A549 (cell line): ENCODE data around the gene POLR2F. TPM values are rescaled to one million over a fixed set of nuclear protein-coding genes. Genes with fewer than 3 reads are reported as not detected.

Experiments used
- ATAC-seq, 2 experiments: fragments of 200-7000 bp in 1 of 2; fragments of >200 bp in 1 of 2; cut with Nextera tagmentation in 1 of 2; cut with Tn5 transposase in 1 of 2; 3 replicates each; pipeline versions ENCODE4 v1.8.0 to v1.9.1; 2018 to 2020; ENCODE audit warnings: mild to moderate bottlenecking in 1 of 2, moderate library complexity in 1 of 2
- CTCF ChIA-PET: fragments of 300-600 bp; sonication (Branson Sonifier 250); formaldehyde crosslinking; extraction: SDS; loops from one replicate; lab custom pipeline; 2021; ENCODE audit warnings: antibody characterized with exemption, inconsistent platforms; lab: Yijun Ruan, JAX
- POLR2A ChIA-PET: fragments of 350-600 bp; formaldehyde crosslinking; extraction: SDS; loops from one replicate; lab custom pipeline; 2021; ENCODE audit warnings: antibody characterized with exemption, inconsistent platforms; lab: Yijun Ruan, JAX
- DNase-seq, 2 experiments: peaks; one replicate each; pipeline versions ENCODE4 v3.0.0 to v3.0.0-alpha.2; 2011 to 2016; ENCODE audit warnings: low read depth in 1 of 2, low spot score in 1 of 2
- FAIRE-seq: peaks from 2 replicates; lab custom pipeline; 2011; peaks lifted over from hg19 to GRCh38; lab: Jason Lieb, UNC
- H3K27ac ChIP-seq, 2 experiments: fragments of >200 bp; sonication (Bioruptor Twin); formaldehyde crosslinking; 3 replicates each; pipeline ENCODE4 v1.5.1; 2016 to 2017
- H3K4me1 ChIP-seq: fragments of >200 bp; sonication (Bioruptor Twin); formaldehyde crosslinking; 3 replicates; pipeline ENCODE4 v1.6.1; 2016
- H3K4me2 ChIP-seq: fragments of >200 bp; sonication (Bioruptor Twin); formaldehyde crosslinking; 3 replicates; pipeline ENCODE4 v1.6.1; 2016
- H3K4me3 ChIP-seq: fragments of >200 bp; sonication (Bioruptor Twin); formaldehyde crosslinking; 3 replicates; pipeline ENCODE4 v1.5.1; 2016
- H3K9me3 ChIP-seq: fragments of >200 bp; sonication (Bioruptor Twin); formaldehyde crosslinking; 3 replicates; pipeline ENCODE4 v1.6.1; 2016
- CBX2 ChIP-seq: fragments of 200-600 bp; sonication (generic); IDR thresholded peaks from 2 replicates; pipeline ENCODE4 v1.6.1; 2016; ENCODE audit warnings: low read depth, mild to moderate bottlenecking, borderline replicate concordance
- EP300 ChIP-seq, 2 experiments: fragments of >200 bp; sonication (Bioruptor Twin); formaldehyde crosslinking; IDR thresholded peaks; 2 replicates in 1 of 2; 3 replicates in 1 of 2; pipeline ENCODE4 v1.6.1; 2016 to 2017
- ESRRA ChIP-seq: fragments of 150-350 bp; IDR thresholded peaks from 2 replicates; pipeline ENCODE4 v1.6.1; 2014; ENCODE audit warnings: mild to moderate bottlenecking, low read length, borderline replicate concordance
- FOXS1 ChIP-seq: fragments of 250-450 bp; sonication (Bioruptor Pico); IDR thresholded peaks from 2 replicates; pipeline ENCODE4 v1.5.0; 2020; ENCODE audit warnings: mild to moderate bottlenecking, moderate library complexity
- HEYL ChIP-seq: fragments of 250-450 bp; sonication (Bioruptor Pico); IDR thresholded peaks from 2 replicates; pipeline ENCODE4 v1.8.0; 2021; ENCODE audit warnings: mild to moderate bottlenecking, moderate library complexity
- JUNB ChIP-seq: fragments of >200 bp; sonication (Bioruptor Twin); formaldehyde crosslinking; IDR thresholded peaks from 2 replicates; pipeline ENCODE4 v1.6.1; 2016
- MAFK ChIP-seq: fragments of 450-650 bp; IDR thresholded peaks from 2 replicates; pipeline ENCODE4 v1.6.1; 2014; ENCODE audit not compliant: partially characterized antibody
- MAZ ChIP-seq: fragments of 150-350 bp; IDR thresholded peaks from 2 replicates; pipeline ENCODE4 v1.6.1; 2014; ENCODE audit warnings: antibody characterized with exemption, low read depth, low read length, borderline replicate concordance
- MYC ChIP-seq: IDR thresholded peaks from 2 replicates; pipeline ENCODE4 v1.6.1; 2012; ENCODE audit warnings: mild to moderate bottlenecking, inconsistent platforms, low read length, improper control_type of control experiment, borderline replicate concordance
- NFE2L2 ChIP-seq: fragments of 150-350 bp; conservative IDR thresholded peaks from 2 replicates; pipeline ENCODE4 v1.6.1; 2014; ENCODE audit warnings: low read length
- PHF8 ChIP-seq: fragments of 200-600 bp; sonication (generic); IDR thresholded peaks from 2 replicates; pipeline ENCODE4 v1.6.1; 2016; ENCODE audit warnings: low read depth, mild to moderate bottlenecking, antibody characterized with exemption, moderate library complexity, borderline replicate concordance
- POLR2AphosphoS2 ChIP-seq: conservative IDR thresholded peaks from 2 replicates; pipeline ENCODE4 v1.6.1; 2012; ENCODE audit warnings: low read length, improper control_type of control experiment, inconsistent platforms
- RAD21 ChIP-seq, 2 experiments: fragments of >200 bp in 1 of 2; sonication (Bioruptor Twin) in 1 of 2; formaldehyde crosslinking in 1 of 2; IDR thresholded peaks in 1 of 2; conservative IDR thresholded peaks in 1 of 2; 2 replicates in 1 of 2; 3 replicates in 1 of 2; pipeline ENCODE4 v1.6.1; 2012 to 2018; ENCODE audit warnings: inconsistent platforms in 1 of 2
- RNF2 ChIP-seq: fragments of 200-600 bp; sonication (generic); IDR thresholded peaks from 2 replicates; pipeline ENCODE4 v1.6.1; 2016; ENCODE audit warnings: low read depth, mild to moderate bottlenecking, antibody characterized with exemption, moderate library complexity, borderline replicate concordance
- SMC3 ChIP-seq: fragments of >200 bp; sonication (Bioruptor Twin); formaldehyde crosslinking; IDR thresholded peaks from 3 replicates; pipeline ENCODE4 v1.6.1; 2018; ENCODE audit warnings: inconsistent platforms
- SREBF2 ChIP-seq: fragments of 450-650 bp; IDR thresholded peaks from 2 replicates; pipeline ENCODE4 v1.6.1; 2014; ENCODE audit warnings: mild to moderate bottlenecking, moderate library complexity
- ZFP36 ChIP-seq: fragments of 450-650 bp; IDR thresholded peaks from 2 replicates; pipeline ENCODE4 v1.6.1; 2014; ENCODE audit warnings: borderline replicate concordance; ENCODE audit not compliant: partially characterized antibody
- ZSCAN20 ChIP-seq: fragments of 250-450 bp; sonication (Bioruptor Pico); IDR thresholded peaks from 2 replicates; pipeline ENCODE4 v1.8.0; 2022; ENCODE audit warnings: mild to moderate bottlenecking, moderate library complexity
- WGBS: methylation state at CpG from one replicate; pipeline ENCODE4 v1.1.6; 2017; ENCODE audit errors: missing lambda C conversion rate; 5-methylcytosine and 5-hydroxymethylcytosine counted together
- polyA plus RNA-seq, 4 experiments: library from polyadenylated mRNA; depleted of rRNA in 3 of 4; stranded (reverse); fragments of >200 nt; fragmentation: RNase III in 1 of 4; extraction: RNeasy Plus Mini Kit Qiagen cat#74134 plus additional on column Dnase treatment in 1 of 4; gene quantifications; 2 replicates in 3 of 4; 3 replicates in 1 of 4; pipeline ENCODE4 v1.2.3, GENCODE V29; 2011 to 2017
- TF ChIP-seq, protein P1 (sequence below): IDR thresholded peaks from 2 replicates; pipeline ENCODE4 v1.6.1; 2012
- TF ChIP-seq, protein P2 (sequence below): fragments of 150-350 bp; IDR thresholded peaks from 2 replicates; pipeline ENCODE4 v1.6.1; 2014; ENCODE audit warnings: low read depth, mild to moderate bottlenecking, low read length
- TF ChIP-seq, protein P3 (sequence below): fragments of 250-450 bp; sonication (Bioruptor Pico); IDR thresholded peaks from 2 replicates; pipeline ENCODE4 v1.5.0; 2020; ENCODE audit warnings: low read depth, mild to moderate bottlenecking, moderate library complexity
- TF ChIP-seq, protein P4 (sequence below): fragments of 200-600 bp; sonication (generic); IDR thresholded peaks from 2 replicates; pipeline ENCODE4 v1.6.1; 2016; ENCODE audit warnings: antibody characterized with exemption, mild to moderate bottlenecking, moderate library complexity
- TF ChIP-seq, protein P5 (sequence below): IDR thresholded peaks from 2 replicates; pipeline ENCODE4 v1.6.1; 2012
- TF ChIP-seq, protein P6 (sequence below): fragments of >200 bp; sonication (Bioruptor Twin); formaldehyde crosslinking; IDR thresholded peaks from 2 replicates; pipeline ENCODE4 v1.6.1; 2016

POLR2F gene
- polyA plus RNA-seq, 2 of the 4 experiments (the other 2 are of a cell fraction), result 90.0 to 183 TPM

DNA sequence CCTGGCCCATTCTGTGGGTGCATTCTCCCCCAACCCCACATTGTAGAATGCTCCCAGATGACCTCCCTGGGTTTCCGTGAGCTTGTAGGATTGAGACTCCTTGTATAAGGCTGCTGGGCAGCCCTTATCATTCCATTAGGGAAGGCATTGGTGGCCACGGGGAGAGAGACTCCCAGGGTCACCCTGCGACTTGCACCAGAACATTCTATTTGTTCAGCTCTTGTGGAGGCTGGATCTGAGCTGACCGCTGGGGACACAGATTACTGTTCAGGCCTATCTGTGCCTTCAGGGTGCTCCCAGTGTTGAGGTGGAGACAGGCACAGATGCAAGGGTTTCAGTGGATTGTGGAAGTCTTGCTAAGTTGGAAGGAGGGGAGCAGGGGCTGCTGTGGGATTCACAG, 29.6 kb upstream of the POLR2F start:
- no peaks in the 10 kb centered on the region for H3K4me1 ChIP-seq
- H3K9me3 ChIP-seq, result no peaks in the 10 kb centered on the region
- FAIRE-seq, result no peak
- H3K27ac ChIP-seq, result no peak overlapping the region
- WGBS, result 100% methylated on average over 2 of the region's 4 CpGs
- DNase-seq, result no peak
- CTCF ChIA-PET, result interaction anchor here (1.0 kb wide), 2 partner anchors 9 to 19 kb away, joined by 3 read pairs; no protein-coding TSS in a partner anchor
- ATAC-seq, result no peak
- H3K4me2 ChIP-seq, result no peak overlapping the region
- POLR2A ChIA-PET, result no interaction called here
- TF ChIP-seq RNF2 (no peak), EP300 (IDR thresholded peaks at IDR 0.05) (no peak), RAD21 (conservative IDR thresholded peaks at IDR 0.05 in 1 of 2, IDR thresholded peaks at IDR 0.05 in 1 of 2) (no peak), ESRRA (no peak), CBX2 (no peak), SMC3 (no peak), NFE2L2 (no peak), MAZ (no peak), JUNB (no peak), MYC (no peak), ZFP36 (no peak), HEYL (CRISPR knock-in tag) (no peak)
- TF ChIP-seq, protein P1, sequence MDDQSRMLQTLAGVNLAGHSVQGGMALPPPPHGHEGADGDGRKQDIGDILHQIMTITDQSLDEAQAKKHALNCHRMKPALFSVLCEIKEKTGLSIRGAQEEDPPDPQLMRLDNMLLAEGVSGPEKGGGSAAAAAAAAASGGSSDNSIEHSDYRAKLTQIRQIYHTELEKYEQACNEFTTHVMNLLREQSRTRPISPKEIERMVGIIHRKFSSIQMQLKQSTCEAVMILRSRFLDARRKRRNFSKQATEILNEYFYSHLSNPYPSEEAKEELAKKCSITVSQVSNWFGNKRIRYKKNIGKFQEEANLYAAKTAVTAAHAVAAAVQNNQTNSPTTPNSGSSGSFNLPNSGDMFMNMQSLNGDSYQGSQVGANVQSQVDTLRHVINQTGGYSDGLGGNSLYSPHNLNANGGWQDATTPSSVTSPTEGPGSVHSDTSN, result no peak
- TF ChIP-seq, protein P2, sequence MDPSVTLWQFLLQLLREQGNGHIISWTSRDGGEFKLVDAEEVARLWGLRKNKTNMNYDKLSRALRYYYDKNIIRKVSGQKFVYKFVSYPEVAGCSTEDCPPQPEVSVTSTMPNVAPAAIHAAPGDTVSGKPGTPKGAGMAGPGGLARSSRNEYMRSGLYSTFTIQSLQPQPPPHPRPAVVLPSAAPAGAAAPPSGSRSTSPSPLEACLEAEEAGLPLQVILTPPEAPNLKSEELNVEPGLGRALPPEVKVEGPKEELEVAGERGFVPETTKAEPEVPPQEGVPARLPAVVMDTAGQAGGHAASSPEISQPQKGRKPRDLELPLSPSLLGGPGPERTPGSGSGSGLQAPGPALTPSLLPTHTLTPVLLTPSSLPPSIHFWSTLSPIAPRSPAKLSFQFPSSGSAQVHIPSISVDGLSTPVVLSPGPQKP, result no peak
- TF ChIP-seq, protein P3, sequence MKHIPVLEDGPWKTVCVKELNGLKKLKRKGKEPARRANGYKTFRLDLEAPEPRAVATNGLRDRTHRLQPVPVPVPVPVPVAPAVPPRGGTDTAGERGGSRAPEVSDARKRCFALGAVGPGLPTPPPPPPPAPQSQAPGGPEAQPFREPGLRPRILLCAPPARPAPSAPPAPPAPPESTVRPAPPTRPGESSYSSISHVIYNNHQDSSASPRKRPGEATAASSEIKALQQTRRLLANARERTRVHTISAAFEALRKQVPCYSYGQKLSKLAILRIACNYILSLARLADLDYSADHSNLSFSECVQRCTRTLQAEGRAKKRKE (CRISPR knock-in tag), result no peak
- TF ChIP-seq, protein P4, sequence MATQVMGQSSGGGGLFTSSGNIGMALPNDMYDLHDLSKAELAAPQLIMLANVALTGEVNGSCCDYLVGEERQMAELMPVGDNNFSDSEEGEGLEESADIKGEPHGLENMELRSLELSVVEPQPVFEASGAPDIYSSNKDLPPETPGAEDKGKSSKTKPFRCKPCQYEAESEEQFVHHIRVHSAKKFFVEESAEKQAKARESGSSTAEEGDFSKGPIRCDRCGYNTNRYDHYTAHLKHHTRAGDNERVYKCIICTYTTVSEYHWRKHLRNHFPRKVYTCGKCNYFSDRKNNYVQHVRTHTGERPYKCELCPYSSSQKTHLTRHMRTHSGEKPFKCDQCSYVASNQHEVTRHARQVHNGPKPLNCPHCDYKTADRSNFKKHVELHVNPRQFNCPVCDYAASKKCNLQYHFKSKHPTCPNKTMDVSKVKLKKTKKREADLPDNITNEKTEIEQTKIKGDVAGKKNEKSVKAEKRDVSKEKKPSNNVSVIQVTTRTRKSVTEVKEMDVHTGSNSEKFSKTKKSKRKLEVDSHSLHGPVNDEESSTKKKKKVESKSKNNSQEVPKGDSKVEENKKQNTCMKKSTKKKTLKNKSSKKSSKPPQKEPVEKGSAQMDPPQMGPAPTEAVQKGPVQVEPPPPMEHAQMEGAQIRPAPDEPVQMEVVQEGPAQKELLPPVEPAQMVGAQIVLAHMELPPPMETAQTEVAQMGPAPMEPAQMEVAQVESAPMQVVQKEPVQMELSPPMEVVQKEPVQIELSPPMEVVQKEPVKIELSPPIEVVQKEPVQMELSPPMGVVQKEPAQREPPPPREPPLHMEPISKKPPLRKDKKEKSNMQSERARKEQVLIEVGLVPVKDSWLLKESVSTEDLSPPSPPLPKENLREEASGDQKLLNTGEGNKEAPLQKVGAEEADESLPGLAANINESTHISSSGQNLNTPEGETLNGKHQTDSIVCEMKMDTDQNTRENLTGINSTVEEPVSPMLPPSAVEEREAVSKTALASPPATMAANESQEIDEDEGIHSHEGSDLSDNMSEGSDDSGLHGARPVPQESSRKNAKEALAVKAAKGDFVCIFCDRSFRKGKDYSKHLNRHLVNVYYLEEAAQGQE, result no peak
- TF ChIP-seq, protein P5, sequence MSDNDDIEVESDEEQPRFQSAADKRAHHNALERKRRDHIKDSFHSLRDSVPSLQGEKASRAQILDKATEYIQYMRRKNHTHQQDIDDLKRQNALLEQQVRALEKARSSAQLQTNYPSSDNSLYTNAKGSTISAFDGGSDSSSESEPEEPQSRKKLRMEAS, result no peak
- TF ChIP-seq, protein P6, sequence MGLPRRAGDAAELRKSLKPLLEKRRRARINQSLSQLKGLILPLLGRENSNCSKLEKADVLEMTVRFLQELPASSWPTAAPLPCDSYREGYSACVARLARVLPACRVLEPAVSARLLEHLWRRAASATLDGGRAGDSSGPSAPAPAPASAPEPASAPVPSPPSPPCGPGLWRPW, result no peak
- TF ChIP-seq, all 56 proteins: peak for 0
- H3K4me3 ChIP-seq, result no peak overlapping the region

DNA sequence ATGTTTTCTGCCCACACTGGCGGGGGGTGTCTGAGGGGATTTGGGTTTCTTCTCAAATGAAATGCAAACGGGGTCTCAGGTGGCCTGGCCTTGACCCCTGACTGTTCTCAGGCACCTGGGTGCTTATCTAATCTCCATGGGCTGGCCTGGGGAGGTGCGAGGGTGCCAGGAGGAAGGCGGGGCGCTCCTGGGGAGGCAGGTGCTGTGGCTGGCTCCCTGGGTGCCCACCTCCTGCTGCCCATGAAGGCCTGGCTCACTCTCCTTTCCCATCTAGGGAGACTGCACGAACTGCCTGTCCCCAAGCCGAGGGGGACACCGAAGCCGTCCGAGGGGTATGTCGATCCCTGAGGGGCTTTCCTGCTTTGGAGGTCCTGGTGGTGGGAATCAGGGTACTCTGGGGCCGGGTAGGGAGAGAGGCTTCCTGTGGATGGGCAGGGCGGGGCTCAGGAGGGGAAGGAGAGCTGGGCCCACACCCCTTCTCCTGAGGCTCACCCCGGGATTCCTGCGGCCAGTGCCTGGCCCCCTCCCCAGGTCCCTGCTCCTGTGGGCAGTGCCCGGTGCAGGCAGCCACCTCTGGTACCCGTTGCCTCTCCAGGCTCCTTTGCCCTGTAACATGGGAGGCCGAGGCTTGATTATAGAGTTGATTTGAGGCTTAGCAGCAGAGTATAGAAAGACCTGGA, 29.0 kb upstream of the POLR2F start:
- H3K4me2 ChIP-seq, result no peak overlapping the region
- no peak overlapping the region for H3K4me3 ChIP-seq
- no peaks in the 10 kb centered on the region for H3K4me1 ChIP-seq
- ATAC-seq (no peak), DNase-seq (no peak), FAIRE-seq (no peak)
- WGBS, result 85% methylated on average over 6 of the region's 18 CpGs
- CTCF ChIA-PET, result interaction anchor here (2.2 kb wide), 1 partner anchor 107 kb away, joined by 8 read pairs; no protein-coding TSS in a partner anchor
- POLR2A ChIA-PET, result no interaction called here
- H3K9me3 ChIP-seq, result no peaks in the 10 kb centered on the region
- H3K27ac ChIP-seq, result no peak overlapping the region
- TF ChIP-seq, protein P4, result no peak
- TF ChIP-seq SREBF2 (no peak), MAFK (no peak), FOXS1 (CRISPR knock-in tag) (no peak), ZSCAN20 (CRISPR knock-in tag) (no peak), PHF8 (no peak), POLR2AphosphoS2 (no peak)
- TF ChIP-seq, protein P6, result no peak
- TF ChIP-seq, protein P5, result no peak
